HG03039 (cell line): ENCODE results near the gene CSRP1.

ENCODE experiments used
- ATAC-seq: cut with Tn5 transposase; IDR thresholded peaks from one replicate; pipeline ENCODE4 v1.9.1; 2021; ENCODE audit warnings: mild to moderate bottlenecking, moderate library complexity; ENCODE audit not compliant: unreplicated experiment

CSRP1 gene

GRCh38 chr1:201513498-201514243, 6.7 kb upstream of the CSRP1 start:
- ATAC-seq = no peak

GRCh38 chr1:201511941-201512539, 5.1 kb upstream of the CSRP1 start:
- ATAC-seq = no peak

DNA sequence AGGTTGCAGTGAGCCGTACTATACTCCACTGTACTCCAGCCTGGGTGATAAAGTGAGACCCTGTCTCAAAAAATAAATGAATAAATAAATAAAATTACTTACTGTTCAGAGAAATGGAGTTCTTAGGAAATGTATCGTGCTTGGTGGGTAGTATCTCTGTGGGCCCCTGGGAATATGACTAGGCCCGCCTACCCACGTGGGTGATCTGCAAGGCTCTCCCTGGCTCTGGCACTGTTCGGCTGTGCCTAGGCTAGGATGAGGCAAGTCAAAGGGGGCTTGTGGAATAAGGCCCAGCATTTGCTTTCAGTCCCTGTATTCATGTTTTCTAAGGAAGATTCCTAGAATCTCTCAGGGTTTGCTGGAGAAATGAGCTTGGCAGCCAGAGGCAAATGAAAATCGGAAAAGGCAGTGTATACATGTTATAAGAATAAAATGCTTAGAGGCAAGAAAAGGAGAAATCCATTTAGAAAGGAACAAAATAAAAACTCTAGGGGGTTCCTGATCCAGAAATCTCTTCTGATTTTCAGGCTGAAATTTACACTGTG, 4.5 kb upstream of the CSRP1 start:
- no peak for ATAC-seq

DNA sequence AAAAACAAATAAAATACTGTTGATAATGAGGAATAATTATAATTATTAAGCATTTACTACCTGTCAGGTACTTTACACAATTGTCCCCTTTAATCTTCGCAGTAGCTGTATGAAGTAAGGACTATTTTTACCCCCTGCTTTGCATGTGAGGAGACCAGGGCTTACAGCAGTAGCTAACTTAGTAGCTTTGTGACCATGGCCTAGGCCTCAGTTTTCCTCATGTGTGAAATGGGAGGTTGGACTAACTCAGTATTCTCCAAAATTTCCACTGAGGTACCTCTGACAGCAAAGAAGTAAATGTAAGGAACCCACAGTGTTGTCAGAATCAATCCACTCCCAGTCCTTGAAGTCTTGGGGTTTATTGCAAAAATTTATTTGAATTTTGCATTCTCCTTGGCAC, 3.8 kb upstream of the CSRP1 start:
- ATAC-seq = no peak

- no peak for ATAC-seq
These were observed 2.9 kb upstream of the CSRP1 start for GRCh38 chr1:201509601-201510374.

GRCh38 chr1:201508809-201509208, 1.9 kb upstream of the CSRP1 start:
- no peak for ATAC-seq

DNA sequence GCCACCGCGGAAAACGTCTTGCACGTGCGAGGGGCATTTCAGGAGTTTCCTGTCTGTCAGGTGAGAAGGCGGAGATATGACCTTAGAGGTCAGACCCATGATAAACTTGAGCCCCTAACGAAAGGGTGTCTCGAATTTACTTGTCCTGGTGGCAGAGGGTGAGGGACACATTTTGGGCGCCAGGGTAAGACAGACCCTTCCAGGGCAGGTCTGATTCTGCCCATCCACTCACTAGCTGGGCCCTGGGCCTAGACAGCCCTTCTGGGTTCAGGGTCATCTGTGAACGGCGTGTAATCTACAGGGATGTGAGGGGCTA, 395 bp upstream of the CSRP1 start:
- ATAC-seq = no peak

- ATAC-seq = no peak
These were observed 831 bp downstream of the CSRP1 start for GRCh38 chr1:201506092-201506491.

GRCh38 chr1:201505503-201505890, 1.4 kb downstream of the CSRP1 start:
- no peak for ATAC-seq

DNA sequence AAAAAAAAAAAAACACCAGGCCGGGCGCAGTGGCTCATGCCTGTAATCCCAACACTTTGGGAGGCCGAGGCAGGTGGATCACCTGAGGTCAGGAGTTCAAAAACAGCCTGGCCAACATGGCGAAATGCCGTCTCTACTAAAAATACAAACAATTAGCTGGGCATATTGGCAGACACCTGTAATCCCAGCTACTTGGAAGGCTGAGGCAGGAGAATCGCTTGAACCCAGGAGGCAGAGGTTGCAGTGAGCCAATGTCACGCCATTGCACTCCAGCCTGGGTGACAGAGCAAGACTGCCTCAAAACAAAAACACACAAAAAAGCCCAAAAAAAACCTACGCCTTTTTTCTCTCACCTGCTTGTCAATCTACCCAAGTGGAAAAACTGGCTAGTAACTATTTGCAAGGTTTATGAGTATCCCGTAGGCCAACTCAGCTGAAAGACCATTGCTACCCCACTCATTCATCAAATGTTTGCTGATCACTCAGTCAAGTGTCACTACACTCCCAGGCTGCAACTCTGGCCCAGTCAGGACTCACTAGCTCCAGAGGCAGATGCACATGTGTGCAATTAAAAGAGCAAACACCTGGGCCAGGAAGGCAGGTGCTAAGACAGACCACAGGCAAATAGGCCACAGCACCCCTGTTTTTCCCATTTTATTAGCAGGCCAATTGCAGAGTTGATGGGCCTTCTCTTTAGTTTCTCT, 2.0 kb downstream of the CSRP1 start:
- ATAC-seq = no peak

- ATAC-seq = no peak
These were observed 2.7 kb downstream of the CSRP1 start for GRCh38 chr1:201504179-201504631.

DNA sequence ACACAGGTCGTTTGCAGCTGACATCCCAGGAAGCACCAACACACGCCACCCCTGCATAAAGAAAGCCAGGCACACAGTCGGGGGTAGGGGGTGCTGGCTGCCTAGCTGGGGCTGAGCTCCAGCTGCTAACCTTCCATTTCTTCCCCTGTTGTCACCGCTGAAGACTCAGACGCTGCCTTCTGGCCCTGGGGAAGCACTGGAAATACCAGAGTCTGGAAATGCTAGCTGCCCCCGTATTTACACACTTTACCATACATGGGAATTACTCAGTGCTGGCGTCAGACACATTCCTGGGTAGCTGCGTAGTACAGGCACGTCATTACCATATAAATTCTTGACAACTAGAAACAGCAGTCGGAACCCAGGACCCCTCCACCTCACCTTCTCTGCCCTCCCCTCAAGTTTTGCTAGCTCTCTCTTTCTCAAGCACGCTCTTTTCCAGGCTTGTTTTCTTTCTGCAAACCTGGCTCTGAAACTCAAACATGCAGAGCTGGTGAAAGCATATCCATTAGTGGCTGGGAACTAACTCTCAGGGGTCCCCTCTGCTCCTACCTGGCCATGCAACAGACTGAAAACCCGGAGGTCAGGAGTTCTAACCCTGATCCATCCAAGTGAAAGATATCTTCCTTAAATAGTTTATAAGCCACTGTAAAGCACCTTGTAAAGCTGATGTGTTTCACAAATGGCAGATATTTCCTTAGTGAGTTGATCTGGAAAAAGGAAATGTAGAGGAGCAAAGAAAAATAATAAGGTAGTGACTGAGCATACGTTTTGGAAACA, 3.3 kb downstream of the CSRP1 start:
- no peak for ATAC-seq

- ATAC-seq = no peak
These were observed 4.4 kb downstream of the CSRP1 start for GRCh38 chr1:201502511-201502857.

DNA sequence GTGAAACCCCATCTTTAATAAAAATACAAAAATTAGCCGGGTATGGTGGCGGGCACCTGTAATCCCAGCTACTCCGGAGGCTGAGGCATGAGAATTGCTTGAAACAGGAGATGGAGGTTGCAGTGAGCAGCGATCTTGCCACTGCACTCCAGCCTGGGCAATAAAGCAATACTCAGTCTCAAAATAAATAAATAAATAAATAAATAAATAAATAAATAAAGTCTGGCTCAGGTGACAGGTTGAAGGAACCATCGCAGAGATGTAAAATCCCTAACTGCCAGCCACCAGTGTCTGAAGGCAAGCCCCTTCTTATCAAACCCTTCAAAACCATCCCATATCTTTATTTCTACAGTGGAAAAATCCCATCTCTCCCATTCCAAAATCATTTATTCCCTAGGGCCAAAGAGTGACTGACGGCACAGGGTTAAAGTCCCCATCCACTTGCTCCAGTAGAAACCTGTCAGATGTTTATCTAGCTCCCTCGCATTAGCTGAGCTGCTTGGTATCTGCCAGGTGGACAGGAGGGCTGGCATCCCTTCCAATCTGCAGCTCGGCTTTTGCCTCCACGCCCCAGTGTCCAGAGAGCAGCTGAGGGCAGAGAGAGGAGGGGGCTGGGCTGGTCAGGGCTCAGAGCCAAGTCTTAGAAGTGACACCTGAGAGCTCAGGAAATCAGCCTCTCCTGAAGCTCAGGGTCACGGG, 5.0 kb downstream of the CSRP1 start:
- no peak for ATAC-seq

DNA sequence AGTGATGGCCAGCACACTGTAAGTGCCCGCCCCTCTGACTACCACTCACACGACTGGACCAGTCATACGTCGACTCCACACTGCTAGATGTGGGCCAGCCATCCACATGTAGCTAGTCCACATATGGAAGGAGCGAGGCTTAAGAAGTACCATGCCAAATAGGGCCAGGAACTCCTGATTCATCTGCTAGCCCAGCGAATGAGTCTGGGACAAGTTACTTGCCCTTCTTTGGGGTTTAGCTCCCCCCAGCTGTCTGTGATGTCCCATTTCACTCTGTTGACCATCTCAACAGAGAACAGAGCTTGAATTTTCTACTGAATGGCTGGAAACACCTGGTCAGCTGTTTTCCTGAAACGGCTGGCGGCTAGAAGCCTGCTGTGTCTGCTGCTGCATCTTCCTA, 5.8 kb downstream of the CSRP1 start:
- no peak for ATAC-seq

DNA sequence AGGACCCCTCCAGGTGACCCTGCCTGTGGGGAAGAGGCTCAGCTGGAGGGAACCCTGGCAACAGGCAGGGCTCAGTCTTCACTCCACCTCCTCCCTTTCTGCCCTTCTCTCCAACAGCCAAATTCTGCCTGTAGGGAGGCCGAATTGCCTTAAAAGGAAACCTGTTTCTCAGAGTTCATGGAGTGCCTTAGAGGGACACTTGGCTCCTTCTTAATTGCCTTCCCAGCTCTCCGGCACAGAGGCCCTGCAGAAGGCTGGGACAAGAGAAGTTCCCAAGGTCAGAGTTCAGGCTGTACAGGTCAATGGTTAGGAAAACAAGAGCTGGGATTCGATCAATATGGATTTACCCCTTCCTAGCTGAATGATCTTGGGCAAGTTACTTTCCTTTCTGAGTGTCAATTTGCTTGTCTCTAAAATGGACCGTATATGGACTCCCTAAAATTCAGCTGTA, 6.2 kb downstream of the CSRP1 start:
- ATAC-seq = no peak

- ATAC-seq = no peak
These were observed 6.9 kb downstream of the CSRP1 start for GRCh38 chr1:201499795-201500669.

GRCh38 chr1:201499191-201499590, 7.7 kb downstream of the CSRP1 start:
- ATAC-seq = no peak

DNA sequence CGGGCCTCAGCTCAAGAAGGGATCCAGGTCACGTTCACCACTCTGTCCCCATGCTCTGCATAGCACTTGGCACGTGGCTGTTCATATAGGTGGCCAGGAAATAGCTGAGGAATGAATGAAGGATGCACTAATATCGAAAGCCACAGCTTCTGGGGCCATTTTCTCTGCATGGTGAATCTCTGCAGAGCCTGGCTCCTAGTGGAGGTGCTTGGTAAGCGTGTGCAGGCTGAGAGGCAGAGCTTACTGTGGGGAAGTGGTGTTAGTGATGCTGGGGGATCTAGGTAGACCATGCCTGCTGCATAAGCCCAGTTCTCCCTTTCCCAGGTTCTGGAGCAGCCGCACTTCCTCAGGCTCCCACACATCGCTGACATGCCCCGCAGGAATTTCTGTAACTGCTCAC, 8.3 kb downstream of the CSRP1 start:
- no peak for ATAC-seq
